HepG2 (cell line): ENCODE data around the gene SMAP2. TPM values are rescaled to one million over a fixed set of nuclear protein-coding genes. Genes with fewer than 3 reads are reported as not detected.
A peak's percentile ranks its signal among the peaks of the same experiment; 100 is the strongest.

Source experiments
- ATF7-NPFF ChIP-seq: sonication (generic); formaldehyde crosslinking; IDR thresholded peaks from 2 replicates; pipeline ENCODE4 v1.8.1; 2023; ENCODE audit warnings: mild to moderate bottlenecking, low read depth, missing genetic modification reagents, moderate library complexity
- BCL6 ChIP-seq: IDR thresholded peaks from 2 replicates; pipeline ENCODE4 v1.6.1; 2016; ENCODE audit warnings: missing genetic modification reagents, missing compliant biosample characterization
- CTCF ChIP-seq: sonication (generic); formaldehyde crosslinking; IDR thresholded peaks from 2 replicates; pipeline ENCODE4 v1.5.0; 2020; ENCODE audit warnings: mild to moderate bottlenecking, missing genetic modification reagents, moderate library complexity
- GATAD2A ChIP-seq: IDR thresholded peaks from 2 replicates; pipeline ENCODE4 v1.6.1; 2016
- GLI4 ChIP-seq: sonication (generic); formaldehyde crosslinking; IDR thresholded peaks from 2 replicates; pipeline ENCODE4 v1.5.1; 2020; ENCODE audit warnings: missing genetic modification reagents, mild to moderate bottlenecking, moderate library complexity, borderline replicate concordance
- IKZF4 ChIP-seq: sonication (generic); formaldehyde crosslinking; IDR thresholded peaks from 2 replicates; pipeline ENCODE4 v1.5.1; 2020; ENCODE audit warnings: borderline replicate concordance, mild to moderate bottlenecking, low read depth, missing genetic modification reagents; ENCODE audit errors: not compliant biosample characterization
- KDM4B ChIP-seq: sonication (generic); formaldehyde crosslinking; IDR thresholded peaks from 2 replicates; pipeline ENCODE4 v1.4.0; 2020; ENCODE audit warnings: missing genetic modification reagents
- MED1 ChIP-seq: sonication (generic); formaldehyde crosslinking; IDR thresholded peaks from 2 replicates; pipeline ENCODE4 v1.4.0; 2020; ENCODE audit warnings: missing genetic modification reagents
- NR2C2 ChIP-seq: sonication (generic); formaldehyde crosslinking; IDR thresholded peaks from 2 replicates; pipeline ENCODE4 v1.4.0; 2020; ENCODE audit warnings: missing genetic modification reagents, mild to moderate bottlenecking, moderate library complexity, borderline replicate concordance
- PTBP1 ChIP-seq: fragments of 200-400 bp; formaldehyde crosslinking; IDR thresholded peaks from 2 replicates; pipeline ENCODE4 v1.6.1; 2018; ENCODE audit warnings: low read length, low read depth; ENCODE audit not compliant: poor library complexity, severe bottlenecking
- RCOR2 ChIP-seq: IDR thresholded peaks from 2 replicates; pipeline ENCODE4 v1.6.1; 2016; ENCODE audit warnings: missing biosample characterization, missing genetic modification reagents
- SP1 ChIP-seq, 2 experiments: fragments of 450-650 bp in 1 of 2; sonication (generic) in 1 of 2; formaldehyde crosslinking in 1 of 2; IDR thresholded peaks; 2 replicates each; pipeline versions ENCODE4 v1.4.0 to v1.6.1; 2016 to 2020; ENCODE audit warnings: missing genetic modification reagents in 1 of 2
- ZBTB39 ChIP-seq: sonication (generic); formaldehyde crosslinking; IDR thresholded peaks from 2 replicates; pipeline ENCODE4 v1.5.0; 2020; ENCODE audit warnings: missing genetic modification reagents
- ZBTB8A ChIP-seq: sonication (generic); formaldehyde crosslinking; IDR thresholded peaks from 2 replicates; pipeline ENCODE4 v1.4.0; 2020; ENCODE audit warnings: mild to moderate bottlenecking, low read depth, missing genetic modification reagents, borderline replicate concordance
- ZNF160 ChIP-seq: sonication (generic); formaldehyde crosslinking; IDR thresholded peaks from 2 replicates; pipeline ENCODE4 v1.8.0; 2022; ENCODE audit warnings: mild to moderate bottlenecking, inconsistent platforms, missing genetic modification reagents
- ZNF18 ChIP-seq: sonication (generic); formaldehyde crosslinking; IDR thresholded peaks from 2 replicates; pipeline ENCODE4 v1.8.0; 2022; ENCODE audit warnings: mild to moderate bottlenecking, missing genetic modification reagents; ENCODE audit not compliant: insufficient replicate concordance
- ZNF326 ChIP-seq: sonication (generic); formaldehyde crosslinking; IDR thresholded peaks from 2 replicates; pipeline ENCODE4 v1.4.0; 2020; ENCODE audit warnings: missing genetic modification reagents, borderline replicate concordance
- ZNF354B ChIP-seq: sonication (generic); formaldehyde crosslinking; IDR thresholded peaks from 2 replicates; pipeline ENCODE4 v1.8.0; 2022; ENCODE audit warnings: mild to moderate bottlenecking, missing genetic modification reagents
- ZNF800 ChIP-seq: sonication (generic); formaldehyde crosslinking; IDR thresholded peaks from 2 replicates; pipeline ENCODE4 v1.4.0; 2020; ENCODE audit warnings: missing genetic modification reagents
- polyA plus RNA-seq, 8 experiments: library from polyadenylated mRNA; depleted of rRNA in 3 of 8; stranded (reverse) in 7 of 8; unstranded in 1 of 8; fragments of >200 nt; fragmentation: Illumina TruSeq in 4 of 8; extraction: Trizol in 4 of 8; gene quantifications; 2 replicates each; pipeline versions ENCODE4 v1.2.1 to v1.2.3, GENCODE V29; 2011 to 2016; ENCODE audit warnings: low read depth in 4 of 8, missing spikeins in 1 of 8, mixed read lengths in 1 of 8; ENCODE audit not compliant: insufficient read depth in 1 of 8
- total RNA-seq, 5 experiments: library from RNA; depleted of rRNA; stranded (reverse); fragments of >200 nt; fragmentation: Illumina TruSeq; extraction: Trizol; gene quantifications; 2 replicates each; pipeline ENCODE4 v1.2.3, GENCODE V29; 2016; ENCODE audit warnings: low read depth in 1 of 5

The SMAP2 gene
- total and polyA plus RNA-seq, 2 of the 13 experiments (the other 11 are each of a cell fraction or from before 2014, with no cell fraction given): 19.0 to 22.3 TPM

- TF ChIP-seq PTBP1 (no peak), ATF7-NPFF (CRISPR knock-in tag) (peak; percentile 77), ZBTB8A (CRISPR knock-in tag) (no peak), ZNF326 (CRISPR knock-in tag) (no peak), MED1 (peak; percentile 83), SP1 (IDR thresholded peaks at IDR 0.05) (no peak), SP1 (CRISPR knock-in tag; IDR thresholded peaks at IDR 0.05) (peak; percentile 50; the same call in 1 of the 2 replicates), ZNF354B (CRISPR knock-in tag) (no peak), NR2C2 (CRISPR knock-in tag) (peak; percentile 53; the same call in 1 of the 2 replicates), ZNF160 (peak; percentile 68; the same call in 1 of the 2 replicates), CTCF (CRISPR knock-in tag) (peak; percentile 46), ZNF18 (CRISPR knock-in tag) (peak; percentile 8), GLI4 (0 out of 2 replicates have a peak, but pooled peaks have one; percentile 78), RCOR2 (CRISPR knock-in tag) (peak; percentile 55; the same call in 1 of the 2 replicates), ZBTB39 (CRISPR knock-in tag) (0 out of 2 replicates have a peak, but pooled peaks have one; percentile 60), KDM4B (CRISPR knock-in tag) (no peak), ZNF800 (peak; percentile 85), GATAD2A (CRISPR knock-in tag) (peak; percentile 39; the same call in 1 of the 2 replicates), BCL6 (no peak), IKZF4 (CRISPR knock-in tag) (no peak)
Measured at GRCh38 chr1:40449684-40450494, 76.4 kb downstream of the SMAP2 start, which contains the start of gene ZFP69B (continued).
